ENCODE results near the gene BLM.

BLM gene

GRCh38 chr15:90838544-90838943 is 121.4 kb downstream of the BLM start:
- Histone ChIP-seq H3K9me3 (no peaks in the 10 kb centered on the region), H3K36me3 (no peaks in the 10 kb centered on the region), H3K4me1 (no peaks in the 10 kb centered on the region; the same call in 1 of the 2 replicates), H3K27me3 (no peaks in the 10 kb centered on the region), H3K4me3 (ENCODE audit: low read depth, low read length) (no peak overlapping the region)
- TF ChIP-seq CTCF (IDR thresholded peaks at IDR 0.05; ENCODE audit: low read depth, low read length): no peak
- no peak for DNase-seq

GRCh38 chr15:90839187-90840071 is 122.3 kb downstream of the BLM start:
- DNase-seq: no peak
- Histone ChIP-seq H3K4me1 (no peaks in the 10 kb centered on the region; the same call in 1 of the 2 replicates), H3K9me3 (no peaks in the 10 kb centered on the region), H3K4me3 (ENCODE audit: low read depth, low read length) (no peak overlapping the region), H3K27me3 (no peaks in the 10 kb centered on the region), H3K36me3 (no peaks in the 10 kb centered on the region)
- TF ChIP-seq CTCF (IDR thresholded peaks at IDR 0.05; ENCODE audit: low read depth, low read length): no peak

- no peak for DNase-seq
- Histone ChIP-seq H3K4me1 (no peaks in the 10 kb centered on the region; the same call in 1 of the 2 replicates), H3K9me3 (no peaks in the 10 kb centered on the region), H3K4me3 (ENCODE audit: low read depth, low read length) (no peak overlapping the region), H3K36me3 (no peaks in the 10 kb centered on the region), H3K27me3 (no peaks in the 10 kb centered on the region)
- TF ChIP-seq CTCF (IDR thresholded peaks at IDR 0.05; ENCODE audit: low read depth, low read length): no peak
These were observed 123.2 kb downstream of the BLM start for GRCh38 chr15:90840157-90840855.

GRCh38 chr15:90840954-90841353 is 123.8 kb downstream of the BLM start:
- no peak for DNase-seq
- TF ChIP-seq CTCF (IDR thresholded peaks at IDR 0.05; ENCODE audit: low read depth, low read length): no peak

GRCh38 chr15:90844696-90845095 is 127.5 kb downstream of the BLM start:
- no peaks in the 10 kb centered on the region for H3K27me3 ChIP-seq
- TF ChIP-seq CTCF (IDR thresholded peaks at IDR 0.05; ENCODE audit: low read depth, low read length): no peak

More at GRCh38 chr15:90840954-90841353, 123.8 kb downstream of the BLM start:
- Histone ChIP-seq H3K36me3 (no peaks in the 10 kb centered on the region), H3K9me3 (no peaks in the 10 kb centered on the region), H3K4me1 (no peaks in the 10 kb centered on the region; the same call in 1 of the 2 replicates), H3K4me3 (ENCODE audit: low read depth, low read length) (no peak overlapping the region), H3K27me3 (no peaks in the 10 kb centered on the region)

More at GRCh38 chr15:90844696-90845095, 127.5 kb downstream of the BLM start:
- no peak for DNase-seq
- Histone ChIP-seq H3K4me3 (ENCODE audit: low read depth, low read length) (no peak overlapping the region), H3K9me3 (no peaks in the 10 kb centered on the region), H3K4me1 (no peaks in the 10 kb centered on the region), H3K36me3 (no peaks in the 10 kb centered on the region)
